ENCODE results near the gene ATP8A1.
A peak's percentile ranks its signal among the peaks of the same experiment; 100 is the strongest.
"Not testable (repeated sequence)": the region's sequence is repeated elsewhere in the genome, so short reads cannot be mapped to it uniquely, and the experiment has no call there.

Gene ATP8A1

GRCh38 chr4:42656944-42657792, at the start of gene ATP8A1:
Gene ATP8A1 (minus strand): TSS chr4:42657105. CDS start chr4:42656873, 232 bp downstream.
- DNase-seq = peak; percentile 91

GRCh38 chr4:42706086-42706485, 49.2 kb upstream of the ATP8A1 start:
- no peak for DNase-seq

- no peak for DNase-seq
Observed at GRCh38 chr4:42703813-42704212, 46.9 kb upstream of the ATP8A1 start.

- no peak for DNase-seq
Observed at GRCh38 chr4:42702895-42703294, 46.0 kb upstream of the ATP8A1 start.

- DNase-seq = peak; percentile 3
Observed at GRCh38 chr4:42701780-42702179, 44.9 kb upstream of the ATP8A1 start.

- no peak for DNase-seq
Observed at GRCh38 chr4:42690537-42690936, 33.6 kb upstream of the ATP8A1 start.

GRCh38 chr4:42683393-42683792, 26.5 kb upstream of the ATP8A1 start:
- no peak for DNase-seq

- DNase-seq = no peak
Observed at GRCh38 chr4:42678512-42678911, 21.6 kb upstream of the ATP8A1 start.

GRCh38 chr4:42676066-42676951, 19.4 kb upstream of the ATP8A1 start:
- no peak for DNase-seq

GRCh38 chr4:42673082-42673425, 16.1 kb upstream of the ATP8A1 start:
- peak; percentile 12 for DNase-seq

- no peak for DNase-seq
Observed at GRCh38 chr4:42672359-42673081, 15.6 kb upstream of the ATP8A1 start.

- peak; percentile 67 for DNase-seq
Observed at GRCh38 chr4:42671431-42672194, 14.7 kb upstream of the ATP8A1 start.

GRCh38 chr4:42658261-42658660, 1.4 kb upstream of the ATP8A1 start:
- no peak for DNase-seq

- DNase-seq = no peak
Observed at GRCh38 chr4:42656679-42656943, 294 bp downstream of the ATP8A1 start.

GRCh38 chr4:42655921-42656678, 805 bp downstream of the ATP8A1 start:
- peak; percentile 41 for DNase-seq

GRCh38 chr4:42655269-42655637, 1.7 kb downstream of the ATP8A1 start:
- no peak for DNase-seq

- no peak for DNase-seq
Observed at GRCh38 chr4:42654631-42655268, 2.2 kb downstream of the ATP8A1 start.

GRCh38 chr4:42653626-42654560, 3.0 kb downstream of the ATP8A1 start:
- DNase-seq = no peak

GRCh38 chr4:42652529-42653231, 4.2 kb downstream of the ATP8A1 start:
- DNase-seq = not testable (repeated sequence)

- DNase-seq = no peak
Observed at GRCh38 chr4:42649870-42650269, 7.0 kb downstream of the ATP8A1 start.

Data from CD4-positive, alpha-beta T cell treated with Interleukin-10 for 1 hour (primary cell).